ENCODE measurements around the gene PDE8B. TPM values are rescaled to one million over a fixed set of nuclear protein-coding genes. Genes with fewer than 3 reads are reported as not detected.

PDE8B gene
- total RNA-seq, 1 donor from 2014 or later = 2.9 TPM

GRCh38 chr5:77262697-77263096, 52.2 kb downstream of the PDE8B start:
- Mint-ChIP-seq H3K36me3 (no peaks in the 10 kb centered on the region), H3K27me3 (ENCODE audit: low read depth) (peaks cover 5% of the 10 kb centered on the region), H3K4me3 (no peak overlapping the region), H3K9me3 (peaks cover 9% of the 10 kb centered on the region), H3K27ac (no peak overlapping the region), H3K4me1 (peaks cover 3% of the 10 kb centered on the region)
- TF ChIP-seq CTCF (IDR thresholded peaks at IDR 0.05; ENCODE audit: unreplicated experiment) = no peak
- no peak for DNase-seq (ENCODE audit: low spot score in 2 of 2, unreplicated experiment in 2 of 2)

GRCh38 chr5:77266291-77266690, 55.8 kb downstream of the PDE8B start:
- H3K4me3 Mint-ChIP-seq = no peak overlapping the region
- DNase-seq (ENCODE audit: low spot score in 2 of 2, unreplicated experiment in 2 of 2) = no peak
- peaks cover 31% of the 10 kb centered on the region for H3K9me3 Mint-ChIP-seq
- peaks cover 4% of the 10 kb centered on the region for H3K36me3 Mint-ChIP-seq
- TF ChIP-seq CTCF (IDR thresholded peaks at IDR 0.05; ENCODE audit: unreplicated experiment) = no peak
- no peak overlapping the region for H3K27ac Mint-ChIP-seq
- H3K4me1 Mint-ChIP-seq = no peaks in the 10 kb centered on the region
- peaks cover 5% of the 10 kb centered on the region for H3K27me3 Mint-ChIP-seq (ENCODE audit: low read depth)

- Mint-ChIP-seq H3K27me3 (ENCODE audit: low read depth) (peaks cover 5% of the 10 kb centered on the region), H3K4me3 (no peak overlapping the region), H3K36me3 (peaks cover 4% of the 10 kb centered on the region), H3K9me3 (peaks cover 31% of the 10 kb centered on the region), H3K4me1 (no peaks in the 10 kb centered on the region), H3K27ac (no peak overlapping the region)
- no peak for TF ChIP-seq CTCF (IDR thresholded peaks at IDR 0.05; ENCODE audit: unreplicated experiment)
- no peak for DNase-seq (ENCODE audit: low spot score in 2 of 2, unreplicated experiment in 2 of 2)
Observed at GRCh38 chr5:77267496-77267895, 57.0 kb downstream of the PDE8B start.

- DNase-seq (ENCODE audit: low spot score in 2 of 2, unreplicated experiment in 2 of 2) = no peak
- Mint-ChIP-seq H3K4me1 (no peaks in the 10 kb centered on the region), H3K36me3 (peaks cover 4% of the 10 kb centered on the region), H3K27ac (no peak overlapping the region), H3K27me3 (ENCODE audit: low read depth) (peaks cover 3% of the 10 kb centered on the region), H3K9me3 (peaks cover 22% of the 10 kb centered on the region), H3K4me3 (no peak overlapping the region)
- TF ChIP-seq CTCF (IDR thresholded peaks at IDR 0.05; ENCODE audit: unreplicated experiment) = no peak
Observed at GRCh38 chr5:77272206-77272605, 61.7 kb downstream of the PDE8B start.

GRCh38 chr5:77277759-77278158, 67.3 kb downstream of the PDE8B start:
- H3K36me3 Mint-ChIP-seq = no peaks in the 10 kb centered on the region
- H3K27ac Mint-ChIP-seq = no peak overlapping the region
- TF ChIP-seq CTCF (IDR thresholded peaks at IDR 0.05; ENCODE audit: unreplicated experiment) = no peak
- no peak for DNase-seq (ENCODE audit: low spot score in 2 of 2, unreplicated experiment in 2 of 2)
- H3K4me3 Mint-ChIP-seq = no peak overlapping the region
- H3K9me3 Mint-ChIP-seq = no peaks in the 10 kb centered on the region
- H3K27me3 Mint-ChIP-seq (ENCODE audit: low read depth) = no peaks in the 10 kb centered on the region
- H3K4me1 Mint-ChIP-seq = peaks cover 6% of the 10 kb centered on the region

- H3K27me3 Mint-ChIP-seq (ENCODE audit: low read depth) = no peaks in the 10 kb centered on the region
- H3K27ac Mint-ChIP-seq = no peak overlapping the region
- no peak overlapping the region for H3K4me3 Mint-ChIP-seq
- no peaks in the 10 kb centered on the region for H3K36me3 Mint-ChIP-seq
- H3K9me3 Mint-ChIP-seq = no peaks in the 10 kb centered on the region
- peaks cover 8% of the 10 kb centered on the region for H3K4me1 Mint-ChIP-seq
- no peak for TF ChIP-seq CTCF (IDR thresholded peaks at IDR 0.05; ENCODE audit: unreplicated experiment)
- DNase-seq (ENCODE audit: low spot score in 2 of 2, unreplicated experiment in 2 of 2) = no peak
Observed at GRCh38 chr5:77280036-77280435, 69.6 kb downstream of the PDE8B start.

All from mesothelial cell of epicardium (in vitro differentiated cells).